SH-SY5Y (cell line): ENCODE results near the gene CAPRIN2.

Experiments
- GATA2 ChIP-seq: IDR thresholded peaks from 2 replicates; pipeline ENCODE4 v1.6.1; 2011; ENCODE audit warnings: mild to moderate bottlenecking, low read depth, low read length
- GATA3 ChIP-seq: IDR thresholded peaks from 2 replicates; pipeline ENCODE4 v1.6.1; 2011; ENCODE audit warnings: low read depth, mild to moderate bottlenecking, low read length, moderate library complexity

- TF ChIP-seq GATA2 (no peak), GATA3 (no peak)
Measured at GRCh38 chr12:30783946-30784345, 29.2 kb upstream of the CAPRIN2 start.
